Measurements from ENCODE around the gene PPIL4.
A peak's percentile ranks its signal among the peaks of the same experiment; 100 is the strongest.

The PPIL4 gene

DNA sequence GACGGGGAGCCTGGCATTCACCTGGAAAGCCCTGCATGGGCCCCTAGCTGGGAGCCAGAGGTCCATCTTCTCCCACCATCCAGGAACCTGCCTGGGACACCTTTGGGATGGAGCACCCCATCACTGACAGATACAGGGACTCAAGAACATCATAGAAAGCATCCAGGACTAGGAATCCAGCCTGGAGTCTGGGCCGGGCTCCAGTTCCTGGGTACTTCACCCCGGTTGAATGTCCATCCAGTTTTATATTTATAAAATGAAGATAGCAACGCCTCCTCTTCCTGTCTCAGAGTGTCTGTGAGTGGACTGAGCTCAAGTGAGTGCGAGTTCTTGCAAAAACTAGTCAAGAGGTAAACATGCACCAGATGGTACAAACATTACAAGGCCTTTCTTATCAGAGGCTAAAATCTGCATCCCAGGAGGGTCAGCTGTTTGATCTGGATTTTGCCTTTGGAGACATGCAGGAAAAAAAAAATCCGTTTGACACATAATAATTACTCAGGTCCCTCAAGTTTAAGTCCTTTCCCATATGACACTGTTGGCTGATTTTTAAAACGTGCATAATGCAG lies 88.4 kb downstream of the PPIL4 start:
- no peak for DNase-seq

DNA sequence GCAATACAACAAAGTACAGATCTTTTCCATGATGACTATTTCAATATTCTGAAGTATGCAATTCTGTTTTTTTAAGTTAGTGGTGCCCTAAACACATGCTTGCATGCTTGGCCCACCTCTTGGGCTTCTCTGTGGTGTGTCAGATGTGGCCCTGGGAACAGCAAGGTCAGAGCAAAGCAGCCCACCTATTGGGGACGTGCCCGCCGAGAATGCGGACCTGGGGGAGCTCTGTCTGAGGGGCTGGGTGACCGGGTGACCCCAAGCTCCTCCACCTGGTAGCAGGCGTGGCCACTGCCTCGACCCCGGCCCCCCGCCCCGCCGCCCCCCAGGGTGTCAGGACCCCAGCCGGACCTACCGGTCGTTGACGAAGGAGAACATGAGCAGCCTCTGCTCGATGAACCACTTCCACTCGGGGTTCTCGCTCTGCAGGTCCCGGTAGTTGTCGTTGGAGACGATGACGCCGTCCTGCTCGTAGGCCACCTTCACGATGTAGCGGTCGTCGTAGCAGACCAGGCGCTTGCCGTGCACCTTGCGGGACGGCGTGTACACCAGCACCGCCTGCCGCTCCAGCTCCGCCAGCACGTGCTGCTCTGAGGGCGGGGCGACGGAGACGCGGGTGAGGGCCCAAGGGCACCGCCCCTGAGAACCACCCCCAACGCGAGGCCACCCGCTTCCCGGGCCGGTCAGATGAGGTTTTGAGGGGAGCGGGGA lies 89.4 kb downstream of the PPIL4 start:
- DNase-seq = peak; percentile 20

DNA sequence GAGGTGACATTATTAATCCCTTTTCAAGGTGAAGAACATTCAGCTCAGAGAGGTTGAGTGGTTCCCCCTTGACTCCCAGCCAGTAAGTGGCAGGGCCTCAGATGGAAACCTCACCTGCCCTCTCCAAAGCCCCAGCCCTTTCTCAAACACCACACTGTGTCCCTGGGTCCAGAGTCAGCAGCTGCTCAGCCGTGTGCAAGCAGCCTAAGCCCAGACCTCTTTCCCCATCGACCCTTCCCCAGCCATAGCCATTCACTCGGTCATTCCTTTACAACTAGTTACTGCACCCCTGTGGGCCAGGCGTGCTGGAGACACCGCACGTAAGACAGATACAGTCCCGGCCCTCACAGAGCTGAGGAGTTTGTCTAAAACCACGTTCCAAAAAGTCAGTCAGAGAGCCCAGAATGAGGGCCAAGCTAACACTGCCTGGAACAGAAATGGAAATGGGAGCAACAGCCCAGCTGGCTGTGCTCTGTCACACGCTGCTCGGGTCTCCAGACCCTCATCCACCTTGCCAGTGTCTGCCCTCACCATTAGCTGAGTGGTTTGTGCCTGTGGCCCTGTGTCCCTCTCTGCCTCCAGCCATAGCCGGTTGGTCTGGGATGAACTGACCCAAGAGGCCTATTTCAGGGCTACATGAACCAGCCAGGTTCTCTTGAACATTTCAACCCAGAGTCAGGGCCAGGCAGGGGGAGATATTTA lies 90.7 kb downstream of the PPIL4 start:
- DNase-seq = peak; percentile 16

Data from activated T-cell treated with anti-CD3 and anti-CD28 coated beads, Interleukin-2, amount 50 U/mL, for 1 hour (primary cell).